NCI-H345 treated with DMSO at 0.1 percent for 48 hours (cell line): Measurements from ENCODE around the gene GPR119.
"Not testable (repeated sequence)": the region's sequence is repeated elsewhere in the genome, so short reads cannot be mapped to it uniquely, and the experiment has no call there.

Experiments
- DNase-seq: peaks from one replicate; lab custom pipeline; 2025; ENCODE audit not compliant: unreplicated experiment; lab: John Stamatoyannopoulos, UW

GPR119 gene

GRCh38 chrX:130385520-130385919 lies at the start of gene GPR119:
Gene GPR119 (minus strand): TSS chrX:130385674. CDS start chrX:130385447, 227 bp downstream.
- DNase-seq: no peak

- DNase-seq: not testable (repeated sequence)
Measured at GRCh38 chrX:130429236-130429635, 43.8 kb upstream of the GPR119 start.

GRCh38 chrX:130426531-130426930 lies 41.1 kb upstream of the GPR119 start:
- no peak for DNase-seq

GRCh38 chrX:130419263-130419662 lies 33.8 kb upstream of the GPR119 start:
- no peak for DNase-seq

- DNase-seq: no peak
Measured at GRCh38 chrX:130418740-130419139, 33.3 kb upstream of the GPR119 start.

GRCh38 chrX:130418066-130418465 lies 32.6 kb upstream of the GPR119 start:
- DNase-seq: no peak

GRCh38 chrX:130416785-130417184 lies 31.3 kb upstream of the GPR119 start:
- no peak for DNase-seq

GRCh38 chrX:130415201-130415600 lies 29.7 kb upstream of the GPR119 start:
- no peak for DNase-seq

GRCh38 chrX:130414800-130415199 lies 29.3 kb upstream of the GPR119 start:
- no peak for DNase-seq

- no peak for DNase-seq
Measured at GRCh38 chrX:130413415-130413814, 27.9 kb upstream of the GPR119 start.

GRCh38 chrX:130402208-130402684 lies 16.8 kb upstream of the GPR119 start:
- DNase-seq: no peak

GRCh38 chrX:130401415-130402207 lies 16.1 kb upstream of the GPR119 start, which contains the start of gene RBMX2:
Gene RBMX2 (plus strand): TSS chrX:130401987. CDS start chrX:130402033, 46 bp downstream.
- DNase-seq: peak; percentile 63

- no peak for DNase-seq
Measured at GRCh38 chrX:130395341-130395740, 9.9 kb upstream of the GPR119 start.

- peak; percentile 15 for DNase-seq
Measured at GRCh38 chrX:130393451-130394074, 8.1 kb upstream of the GPR119 start.

- no peak for DNase-seq
Measured at GRCh38 chrX:130386408-130386808, 934 bp upstream of the GPR119 start.

- DNase-seq: peak; percentile 3
Measured at GRCh38 chrX:130378024-130378669, 7.3 kb downstream of the GPR119 start.

GRCh38 chrX:130376077-130376476 lies 9.4 kb downstream of the GPR119 start:
- DNase-seq: no peak

GRCh38 chrX:130352050-130352449 lies 33.4 kb downstream of the GPR119 start:
- DNase-seq: not testable (repeated sequence)

- DNase-seq: no peak
Measured at GRCh38 chrX:130351567-130351966, 33.9 kb downstream of the GPR119 start.

GRCh38 chrX:130347321-130347720 lies 38.2 kb downstream of the GPR119 start:
- DNase-seq: no peak

- no peak for DNase-seq
Measured at GRCh38 chrX:130343411-130343810, 42.1 kb downstream of the GPR119 start.

- DNase-seq: no peak
Measured at GRCh38 chrX:130340271-130340670, 45.2 kb downstream of the GPR119 start.
